WTC11 (cell line): ENCODE results near the gene ZFAND3. TPM values are rescaled to one million over a fixed set of nuclear protein-coding genes. Genes with fewer than 3 reads are reported as not detected.

ENCODE experiments used
- ATAC-seq: fragments of 200-7000 bp; cut with Tn5 transposase; 2 replicates; pipeline ENCODE4 v1.10.0; 2021; ENCODE audit warnings: mild to moderate bottlenecking, moderate library complexity
- CTCF ChIA-PET: fragments of 300-600 bp; sonication (Branson Sonifier 250); formaldehyde crosslinking; loops from one replicate; lab custom pipeline; 2021; ENCODE audit warnings: antibody characterized with exemption; lab: Charles Lee
- POLR2A ChIA-PET: fragments of 350-600 bp; sonication (Branson Sonifier 250); formaldehyde crosslinking; loops from one replicate; lab custom pipeline; 2021; ENCODE audit warnings: antibody characterized with exemption; lab: Charles Lee
- DNase-seq: peaks from one replicate; pipeline ENCODE4 v3.0.0; 2021; ENCODE audit warnings: low spot score
- H3K27ac Mint-ChIP-seq: 2 replicates; pipeline ENCODE4 v1.8.0; 2021; ENCODE audit warnings: mixed read lengths
- H3K27me3 Mint-ChIP-seq: 2 replicates; pipeline ENCODE4 v1.8.0; 2021; ENCODE audit warnings: low read depth, mild to moderate bottlenecking, moderate library complexity, mixed read lengths
- H3K36me3 Mint-ChIP-seq: 2 replicates; pipeline ENCODE4 v1.8.0; 2021; ENCODE audit warnings: mixed read lengths
- H3K4me1 Mint-ChIP-seq: 2 replicates; pipeline ENCODE4 v1.8.0; 2022; ENCODE audit warnings: mixed read lengths
- H3K4me3 Mint-ChIP-seq: 2 replicates; pipeline ENCODE4 v1.8.0; 2021; ENCODE audit warnings: mild to moderate bottlenecking, moderate library complexity, mixed read lengths
- H3K9me3 Mint-ChIP-seq: 2 replicates; pipeline ENCODE4 v1.8.0; 2021; ENCODE audit warnings: mixed read lengths
- ATF1 ChIP-seq: sonication (generic); formaldehyde crosslinking; IDR thresholded peaks from 2 replicates; pipeline ENCODE4 v1.8.1; 2023; ENCODE audit warnings: mild to moderate bottlenecking, moderate library complexity, missing genetic modification reagents
- CDX4 ChIP-seq: fragments of 250-450 bp; sonication (Bioruptor Pico); IDR thresholded peaks from 2 replicates; pipeline ENCODE4 v1.9.0; 2021; ENCODE audit warnings: moderate library complexity, mild to moderate bottlenecking, inconsistent platforms, borderline replicate concordance
- CREM ChIP-seq: sonication (generic); formaldehyde crosslinking; IDR thresholded peaks from 2 replicates; pipeline ENCODE4 v1.8.1; 2022; ENCODE audit warnings: mild to moderate bottlenecking, missing genetic modification reagents, moderate library complexity
- CTCF ChIP-seq: fragments of 200-600 bp; IDR thresholded peaks from 2 replicates; pipeline ENCODE4 v1.8.0; 2022; ENCODE audit warnings: antibody characterized with exemption
- ELF4 ChIP-seq: sonication (generic); formaldehyde crosslinking; IDR thresholded peaks from 2 replicates; pipeline ENCODE4 v1.8.1; 2022; ENCODE audit warnings: low read depth, mild to moderate bottlenecking, moderate library complexity, missing genetic modification reagents
- EMX1 ChIP-seq: fragments of 250-450 bp; sonication (Bioruptor Pico); IDR thresholded peaks from 2 replicates; pipeline ENCODE4 v1.8.0; 2021; ENCODE audit warnings: mild to moderate bottlenecking
- IRF1 ChIP-seq: sonication (generic); formaldehyde crosslinking; IDR thresholded peaks from 2 replicates; pipeline ENCODE4 v1.8.0; 2023; ENCODE audit warnings: missing genetic modification reagents
- JUN ChIP-seq: sonication (generic); formaldehyde crosslinking; IDR thresholded peaks from 2 replicates; pipeline ENCODE4 v1.8.0; 2023; ENCODE audit warnings: mild to moderate bottlenecking, missing genetic modification reagents
- OVOL2 ChIP-seq: fragments of 250-450 bp; sonication (Bioruptor Pico); IDR thresholded peaks from 2 replicates; pipeline ENCODE4 v1.9.0; 2021; ENCODE audit warnings: mild to moderate bottlenecking, borderline replicate concordance
- SMAD4 ChIP-seq: sonication (generic); formaldehyde crosslinking; IDR thresholded peaks from 2 replicates; pipeline ENCODE4 v1.8.0; 2022; ENCODE audit warnings: mild to moderate bottlenecking, missing genetic modification reagents
- SP1 ChIP-seq: sonication (generic); formaldehyde crosslinking; conservative IDR thresholded peaks from 2 replicates; pipeline ENCODE4 v1.8.1; 2022; ENCODE audit warnings: missing genetic modification reagents
- TP53 ChIP-seq: sonication (generic); formaldehyde crosslinking; IDR thresholded peaks from 2 replicates; pipeline ENCODE4 v1.8.1; 2023; ENCODE audit warnings: mild to moderate bottlenecking, missing genetic modification reagents
- ZBTB21 ChIP-seq: sonication (generic); formaldehyde crosslinking; IDR thresholded peaks from 2 replicates; pipeline ENCODE4 v1.8.1; 2023; ENCODE audit warnings: mild to moderate bottlenecking, missing genetic modification reagents, borderline replicate concordance
- ZNF219 ChIP-seq: sonication (generic); formaldehyde crosslinking; IDR thresholded peaks from 2 replicates; pipeline ENCODE4 v1.8.0; 2023; ENCODE audit warnings: missing genetic modification reagents, mild to moderate bottlenecking, borderline replicate concordance
- ZNF232 ChIP-seq: sonication (generic); formaldehyde crosslinking; IDR thresholded peaks from 2 replicates; pipeline ENCODE4 v1.8.0; 2022; ENCODE audit warnings: mild to moderate bottlenecking, missing genetic modification reagents
- ZNF317 ChIP-seq: sonication (generic); formaldehyde crosslinking; IDR thresholded peaks from 2 replicates; pipeline ENCODE4 v1.8.1; 2023; ENCODE audit warnings: low read depth, mild to moderate bottlenecking, moderate library complexity, missing genetic modification reagents, borderline replicate concordance
- ZNF423 ChIP-seq: fragments of 250-450 bp; sonication (Bioruptor Pico); IDR thresholded peaks from 2 replicates; pipeline ENCODE4 v2.1.2; 2022; ENCODE audit warnings: mild to moderate bottlenecking, moderate library complexity
- total RNA-seq: library from RNA; stranded (reverse); gene quantifications from 3 replicates; pipeline ENCODE4 v1.2.3, GENCODE V29; 2021
- TF ChIP-seq, protein P1 (sequence below): sonication (generic); formaldehyde crosslinking; conservative IDR thresholded peaks from 2 replicates; pipeline ENCODE4 v1.8.1; 2022; ENCODE audit warnings: mild to moderate bottlenecking, missing genetic modification reagents
- TF ChIP-seq, protein P2 (sequence below): sonication (generic); formaldehyde crosslinking; IDR thresholded peaks from 2 replicates; pipeline ENCODE4 v1.8.1; 2022; ENCODE audit warnings: mild to moderate bottlenecking, moderate library complexity, missing genetic modification reagents
- TF ChIP-seq, protein P3 (sequence below): sonication (generic); formaldehyde crosslinking; IDR thresholded peaks from 2 replicates; pipeline ENCODE4 v1.8.1; 2022; ENCODE audit warnings: low read depth, missing genetic modification reagents, borderline replicate concordance
- TF ChIP-seq, protein P4 (sequence below): sonication (generic); formaldehyde crosslinking; IDR thresholded peaks from 2 replicates; pipeline ENCODE4 v1.8.1; 2023; ENCODE audit warnings: mild to moderate bottlenecking, missing genetic modification reagents, moderate library complexity

The ZFAND3 gene
- total RNA-seq, 1 experiment from 2014 or later, result 50.3 TPM

DNA sequence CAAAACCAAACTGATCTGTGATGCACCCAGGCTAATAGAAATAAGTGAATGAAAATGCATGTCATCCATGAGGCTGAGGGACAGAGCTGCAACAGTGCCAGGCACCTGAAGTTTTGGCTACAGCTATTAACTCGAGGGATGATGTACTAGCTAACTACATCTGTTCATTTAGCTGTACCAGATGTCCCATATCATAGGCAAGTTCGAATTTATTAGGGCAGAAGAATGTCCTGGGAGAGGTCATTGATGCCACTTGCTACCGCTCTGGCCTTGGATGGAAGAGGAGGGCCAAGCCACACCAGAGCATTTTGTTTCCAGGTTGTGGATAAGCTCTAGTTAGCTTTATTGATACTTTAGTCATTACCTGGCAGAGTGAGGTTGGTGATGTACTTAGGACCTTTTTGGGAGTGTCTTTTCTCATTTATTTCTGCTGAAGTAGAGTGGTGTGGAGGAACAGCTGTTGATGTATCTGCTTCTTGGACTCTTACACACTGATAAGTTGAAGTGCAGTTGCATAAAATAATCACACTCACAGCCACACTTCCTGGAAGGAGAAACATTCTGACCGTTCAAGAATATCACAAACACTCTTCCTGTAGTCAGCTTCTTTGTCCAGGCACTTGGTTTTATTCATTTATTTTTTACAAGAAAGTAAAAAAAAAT lies 8.2 kb downstream of the ZFAND3 start:
- H3K4me1 Mint-ChIP-seq, result peaks cover 25% of the 10 kb centered on the region
- no peak for ATAC-seq
- POLR2A ChIA-PET, result no interaction called here
- H3K27me3 Mint-ChIP-seq, result no peaks in the 10 kb centered on the region
- no peaks in the 10 kb centered on the region for H3K9me3 Mint-ChIP-seq
- no peak overlapping the region for H3K27ac Mint-ChIP-seq
- CTCF ChIA-PET, result interaction anchor here (1.2 to 1.4 kb wide), 3 partner anchors 9 to 123 kb away, joined by 5 to 8 read pairs (median 6); no protein-coding TSS in a partner anchor
- TF ChIP-seq OVOL2 (CRISPR knock-in tag), result no peak
- TF ChIP-seq ZNF423 (CRISPR knock-in tag), result no peak
- no peak for TF ChIP-seq IRF1 (CRISPR knock-in tag)
- TF ChIP-seq ELF4 (CRISPR knock-in tag), result no peak
- no peak for TF ChIP-seq EMX1
- TF ChIP-seq ATF1, result no peak
- TF ChIP-seq, protein P1, sequence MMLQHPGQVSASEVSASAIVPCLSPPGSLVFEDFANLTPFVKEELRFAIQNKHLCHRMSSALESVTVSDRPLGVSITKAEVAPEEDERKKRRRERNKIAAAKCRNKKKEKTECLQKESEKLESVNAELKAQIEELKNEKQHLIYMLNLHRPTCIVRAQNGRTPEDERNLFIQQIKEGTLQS (CRISPR knock-in tag), result no peak
- TF ChIP-seq TP53 (CRISPR knock-in tag), result no peak
- TF ChIP-seq, protein P2, sequence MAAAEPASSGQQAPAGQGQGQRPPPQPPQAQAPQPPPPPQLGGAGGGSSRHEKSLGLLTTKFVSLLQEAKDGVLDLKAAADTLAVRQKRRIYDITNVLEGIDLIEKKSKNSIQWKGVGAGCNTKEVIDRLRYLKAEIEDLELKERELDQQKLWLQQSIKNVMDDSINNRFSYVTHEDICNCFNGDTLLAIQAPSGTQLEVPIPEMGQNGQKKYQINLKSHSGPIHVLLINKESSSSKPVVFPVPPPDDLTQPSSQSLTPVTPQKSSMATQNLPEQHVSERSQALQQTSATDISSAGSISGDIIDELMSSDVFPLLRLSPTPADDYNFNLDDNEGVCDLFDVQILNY (CRISPR knock-in tag), result no peak
- TF ChIP-seq, protein P3, sequence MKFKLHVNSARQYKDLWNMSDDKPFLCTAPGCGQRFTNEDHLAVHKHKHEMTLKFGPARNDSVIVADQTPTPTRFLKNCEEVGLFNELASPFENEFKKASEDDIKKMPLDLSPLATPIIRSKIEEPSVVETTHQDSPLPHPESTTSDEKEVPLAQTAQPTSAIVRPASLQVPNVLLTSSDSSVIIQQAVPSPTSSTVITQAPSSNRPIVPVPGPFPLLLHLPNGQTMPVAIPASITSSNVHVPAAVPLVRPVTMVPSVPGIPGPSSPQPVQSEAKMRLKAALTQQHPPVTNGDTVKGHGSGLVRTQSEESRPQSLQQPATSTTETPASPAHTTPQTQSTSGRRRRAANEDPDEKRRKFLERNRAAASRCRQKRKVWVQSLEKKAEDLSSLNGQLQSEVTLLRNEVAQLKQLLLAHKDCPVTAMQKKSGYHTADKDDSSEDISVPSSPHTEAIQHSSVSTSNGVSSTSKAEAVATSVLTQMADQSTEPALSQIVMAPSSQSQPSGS (CRISPR knock-in tag), result no peak
- TF ChIP-seq CTCF, result no peak
- TF ChIP-seq JUN, result no peak
- TF ChIP-seq SP1 (CRISPR knock-in tag), result no peak
- no peak for TF ChIP-seq ZBTB21 (CRISPR knock-in tag)
- TF ChIP-seq, all 79 proteins: peak for 0
- DNase-seq, result no peak
- Mint-ChIP-seq H3K36me3 (no peaks in the 10 kb centered on the region), H3K4me3 (no peak overlapping the region)

- ChIA-PET CTCF (no interaction called here), POLR2A (no interaction called here)
- Mint-ChIP-seq H3K9me3 (peaks cover 11% of the 10 kb centered on the region), H3K27ac (no peak overlapping the region), H3K4me3 (no peak overlapping the region), H3K36me3 (peaks cover 12% of the 10 kb centered on the region), H3K4me1 (peaks cover 18% of the 10 kb centered on the region)
- ATAC-seq (no peak), DNase-seq (no peak)
- TF ChIP-seq ZNF232 (CRISPR knock-in tag) (no peak), ZNF219 (no peak), CDX4 (no peak), SMAD4 (no peak), ZNF317 (CRISPR knock-in tag) (no peak), CREM (CRISPR knock-in tag) (no peak)
- TF ChIP-seq, protein P4, sequence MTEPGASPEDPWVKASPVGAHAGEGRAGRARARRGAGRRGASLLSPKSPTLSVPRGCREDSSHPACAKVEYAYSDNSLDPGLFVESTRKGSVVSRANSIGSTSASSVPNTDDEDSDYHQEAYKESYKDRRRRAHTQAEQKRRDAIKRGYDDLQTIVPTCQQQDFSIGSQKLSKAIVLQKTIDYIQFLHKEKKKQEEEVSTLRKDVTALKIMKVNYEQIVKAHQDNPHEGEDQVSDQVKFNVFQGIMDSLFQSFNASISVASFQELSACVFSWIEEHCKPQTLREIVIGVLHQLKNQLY, result no peak
- TF ChIP-seq, all 79 proteins: peak for 0
- H3K27me3 Mint-ChIP-seq, result no peaks in the 10 kb centered on the region
Observed at GRCh38 chr6:37830225-37830624, 10.7 kb downstream of the ZFAND3 start.
